ENCODE data around the gene VSX2.

The VSX2 gene

GRCh38 chr14:74302634-74303569 is 63.7 kb downstream of the VSX2 start, which contains the start of gene ABCD4:
ABCD4 (minus strand) TSS chr14:74302934; CDS start chr14:74302912, 22 bp downstream.
- peak; percentile 96 to 98 (median 97) for DNase-seq

GRCh38 chr14:74308695-74309094 is 69.4 kb downstream of the VSX2 start:
- no peak for DNase-seq

- DNase-seq: no peak
These were observed 70.1 kb downstream of the VSX2 start for GRCh38 chr14:74309125-74310022.

DNA sequence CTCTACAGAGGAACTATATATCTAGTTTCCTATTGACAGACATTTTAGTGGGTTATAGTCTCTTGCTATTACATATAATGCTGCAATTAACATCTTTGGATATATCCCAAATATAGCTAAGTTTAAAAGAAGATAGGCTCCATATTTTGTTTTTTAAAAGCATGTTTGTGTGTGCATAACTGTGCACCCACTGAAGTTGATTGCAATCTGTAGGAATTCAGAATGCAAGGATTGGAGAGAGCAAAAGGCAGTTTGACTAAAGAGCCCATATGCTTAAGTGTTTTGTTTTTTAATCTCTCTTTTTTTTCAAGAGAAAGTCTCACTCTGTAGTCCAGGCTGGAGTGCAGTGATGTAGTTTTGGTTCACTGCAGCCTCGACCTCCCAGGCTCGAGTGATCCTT is 72.9 kb downstream of the VSX2 start:
- no peak for DNase-seq
